DOHH2 (cell line): ENCODE data around the gene ERP27.

ENCODE experiments used
- EZH2phosphoT487 ChIP-seq: fragments of 200-600 bp; sonication (generic); IDR thresholded peaks from 2 replicates; pipeline ENCODE4 v1.6.1; 2017; ENCODE audit warnings: borderline replicate concordance, mild to moderate bottlenecking, antibody characterized with exemption, low read length, moderate library complexity, mixed read lengths
- TF ChIP-seq, protein P1 (sequence below): fragments of 200-600 bp; sonication (generic); IDR thresholded peaks from one replicate; pipeline ENCODE4 v1.5.1; 2014; ENCODE audit warnings: antibody characterized with exemption, mild to moderate bottlenecking, low read depth, low read length; ENCODE audit not compliant: poor library complexity, severe bottlenecking

DNA sequence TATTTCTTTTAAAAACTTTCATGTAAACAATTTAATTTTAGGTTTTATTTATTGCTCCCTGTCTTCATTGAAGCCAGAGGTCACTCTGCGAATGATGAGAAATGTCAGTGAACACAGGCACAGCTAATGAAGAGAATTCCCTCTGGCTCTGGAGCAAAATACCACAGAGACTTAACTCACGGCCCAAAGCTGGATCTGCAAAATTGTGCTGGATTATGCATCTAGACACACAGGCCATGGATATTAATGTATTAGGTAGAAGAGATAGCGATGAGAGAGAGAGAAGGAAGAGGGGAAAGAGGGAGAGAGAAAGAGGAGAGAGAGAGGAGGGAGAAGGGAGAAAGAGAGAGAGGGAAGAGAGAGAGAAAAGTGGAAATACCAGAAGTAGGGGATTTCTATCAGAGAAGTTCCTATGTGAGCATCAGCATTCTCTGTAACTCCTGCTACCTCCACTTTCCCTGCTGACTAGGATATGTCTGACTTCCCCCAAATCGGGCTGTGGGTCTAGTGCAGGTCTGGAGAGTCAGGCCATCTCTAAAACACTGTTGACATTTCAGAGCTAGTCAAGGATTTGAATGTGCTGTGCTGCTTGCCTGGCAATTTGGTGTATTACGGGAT, 19.3 kb upstream of the ERP27 start:
- TF ChIP-seq, protein P1, sequence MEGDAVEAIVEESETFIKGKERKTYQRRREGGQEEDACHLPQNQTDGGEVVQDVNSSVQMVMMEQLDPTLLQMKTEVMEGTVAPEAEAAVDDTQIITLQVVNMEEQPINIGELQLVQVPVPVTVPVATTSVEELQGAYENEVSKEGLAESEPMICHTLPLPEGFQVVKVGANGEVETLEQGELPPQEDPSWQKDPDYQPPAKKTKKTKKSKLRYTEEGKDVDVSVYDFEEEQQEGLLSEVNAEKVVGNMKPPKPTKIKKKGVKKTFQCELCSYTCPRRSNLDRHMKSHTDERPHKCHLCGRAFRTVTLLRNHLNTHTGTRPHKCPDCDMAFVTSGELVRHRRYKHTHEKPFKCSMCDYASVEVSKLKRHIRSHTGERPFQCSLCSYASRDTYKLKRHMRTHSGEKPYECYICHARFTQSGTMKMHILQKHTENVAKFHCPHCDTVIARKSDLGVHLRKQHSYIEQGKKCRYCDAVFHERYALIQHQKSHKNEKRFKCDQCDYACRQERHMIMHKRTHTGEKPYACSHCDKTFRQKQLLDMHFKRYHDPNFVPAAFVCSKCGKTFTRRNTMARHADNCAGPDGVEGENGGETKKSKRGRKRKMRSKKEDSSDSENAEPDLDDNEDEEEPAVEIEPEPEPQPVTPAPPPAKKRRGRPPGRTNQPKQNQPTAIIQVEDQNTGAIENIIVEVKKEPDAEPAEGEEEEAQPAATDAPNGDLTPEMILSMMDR, result no peak
- no peak for TF ChIP-seq EZH2phosphoT487
